GM12878 (cell line): ENCODE measurements around the gene HIC1. TPM values are rescaled to one million over a fixed set of nuclear protein-coding genes. Genes with fewer than 3 reads are reported as not detected.

Source experiments
- BACH1 ChIP-seq: fragments of 450-650 bp; IDR thresholded peaks from 2 replicates; pipeline ENCODE4 v1.6.1; 2017; ENCODE audit warnings: mild to moderate bottlenecking, borderline replicate concordance
- CBFB ChIP-seq: IDR thresholded peaks from 2 replicates; pipeline ENCODE4 v1.6.1; 2016; ENCODE audit warnings: antibody characterized with exemption, low read depth
- E4F1 ChIP-seq: fragments of 450-650 bp; IDR thresholded peaks from 2 replicates; pipeline ENCODE4 v1.6.1; 2018; ENCODE audit warnings: borderline replicate concordance, mild to moderate bottlenecking; ENCODE audit not compliant: partially characterized antibody
- EED ChIP-seq: sonication (generic); IDR thresholded peaks from 2 replicates; pipeline ENCODE4 v1.6.1; 2016; ENCODE audit warnings: antibody characterized with exemption, low read depth
- ETV6 ChIP-seq, 2 experiments: fragments of 450-650 bp in 1 of 2; IDR thresholded peaks in 1 of 2; conservative IDR thresholded peaks in 1 of 2; 2 replicates each; pipeline ENCODE4 v1.6.1; 2014; ENCODE audit warnings: antibody characterized with exemption in 1 of 2, borderline replicate concordance in 1 of 2, low read depth in 1 of 2, mild to moderate bottlenecking in 1 of 2, moderate library complexity in 1 of 2
- HDGF ChIP-seq: fragments of 450-650 bp; IDR thresholded peaks from 2 replicates; pipeline ENCODE4 v1.6.1; 2016; ENCODE audit warnings: antibody characterized with exemption
- KDM1A ChIP-seq: fragments of 200-600 bp; sonication (generic); IDR thresholded peaks from 2 replicates; pipeline ENCODE4 v1.6.1; 2016; ENCODE audit warnings: borderline replicate concordance
- MLLT1 ChIP-seq: fragments of 450-650 bp; IDR thresholded peaks from 2 replicates; pipeline ENCODE4 v1.6.1; 2016; ENCODE audit warnings: mild to moderate bottlenecking
- MXI1 ChIP-seq: fragments of 150-350 bp; IDR thresholded peaks from 2 replicates; pipeline ENCODE4 v1.6.1; 2011; ENCODE audit warnings: low read depth, mild to moderate bottlenecking, inconsistent platforms, low read length, improper control_type of control experiment
- NKRF ChIP-seq: fragments of 450-650 bp; conservative IDR thresholded peaks from 2 replicates; pipeline ENCODE4 v1.6.1; 2017; ENCODE audit warnings: mild to moderate bottlenecking, moderate library complexity
- NR2C1 ChIP-seq: fragments of 450-650 bp; IDR thresholded peaks from 2 replicates; pipeline ENCODE4 v1.6.1; 2017; ENCODE audit warnings: antibody characterized with exemption, mild to moderate bottlenecking, moderate library complexity
- POU2F2 ChIP-seq: IDR thresholded peaks from 3 replicates; pipeline ENCODE4 v1.6.1; 2011; ENCODE audit warnings: low read depth, mild to moderate bottlenecking, low read length, borderline replicate concordance
- RAD51 ChIP-seq: fragments of 450-650 bp; IDR thresholded peaks from 2 replicates; pipeline ENCODE4 v1.6.1; 2016; ENCODE audit warnings: moderate library complexity, mild to moderate bottlenecking, inconsistent platforms
- SIX5 ChIP-seq: IDR thresholded peaks from 2 replicates; pipeline ENCODE4 v1.6.1; 2011; ENCODE audit warnings: mild to moderate bottlenecking, low read depth, low read length, moderate library complexity; ENCODE audit not compliant: severe bottlenecking
- SMAD1 ChIP-seq: fragments of 450-650 bp; IDR thresholded peaks from 2 replicates; pipeline ENCODE4 v1.6.1; 2018; ENCODE audit warnings: mild to moderate bottlenecking, low read depth; ENCODE audit not compliant: partially characterized antibody
- SMAD5 ChIP-seq: IDR thresholded peaks from 2 replicates; pipeline ENCODE4 v1.6.1; 2016; ENCODE audit warnings: antibody characterized with exemption, low read depth
- SRF ChIP-seq, 2 experiments: IDR thresholded peaks; 2 replicates each; pipeline ENCODE4 v1.6.1; 2011; ENCODE audit warnings: low read depth in 2 of 2, low read length in 2 of 2, mild to moderate bottlenecking in 1 of 2, moderate library complexity in 1 of 2
- SUPT20H ChIP-seq: IDR thresholded peaks from 2 replicates; pipeline ENCODE4 v1.6.1; 2011; ENCODE audit warnings: low read depth, mild to moderate bottlenecking, low read length, moderate library complexity, borderline replicate concordance; ENCODE audit not compliant: control insufficient read depth
- TBL1XR1 ChIP-seq: IDR thresholded peaks from 2 replicates; pipeline ENCODE4 v1.6.1; 2012; ENCODE audit warnings: low read depth, low read length, improper control_type of control experiment
- TCF12 ChIP-seq: IDR thresholded peaks from 2 replicates; pipeline ENCODE4 v1.6.1; 2011; ENCODE audit warnings: low read depth, mild to moderate bottlenecking, low read length
- TCF7 ChIP-seq: IDR thresholded peaks from 2 replicates; pipeline ENCODE4 v1.6.1; 2014; ENCODE audit warnings: antibody characterized with exemption, borderline replicate concordance
- USF1 ChIP-seq: IDR thresholded peaks from 2 replicates; pipeline ENCODE4 v1.6.1; 2011; ENCODE audit warnings: borderline replicate concordance, low read depth, mild to moderate bottlenecking, moderate library complexity, mixed read lengths, low read length; ENCODE audit not compliant: insufficient read depth; ENCODE audit errors: extremely low read length
- WRNIP1 ChIP-seq: IDR thresholded peaks from 2 replicates; pipeline ENCODE4 v1.6.1; 2011; ENCODE audit warnings: low read depth, low read length, improper control_type of control experiment, borderline replicate concordance
- polyA plus RNA-seq, 11 experiments: library from polyadenylated mRNA; depleted of rRNA in 4 of 11; unstranded in 6 of 11; stranded (reverse) in 5 of 11; fragments of >200 nt; fragmentation: Nextera tagmentation in 4 of 11; fragmentation: Illumina TruSeq in 1 of 11; extraction: Ambion mirVana in 4 of 11; extraction: Trizol in 1 of 11; gene quantifications; 1 replicate in 1 of 11; 2 replicates in 10 of 11; pipeline versions ENCODE4 v1.2.1 to v1.2.3, GENCODE V29; 2011 to 2016; ENCODE audit warnings: inconsistent platforms in 2 of 11, missing spikeins in 2 of 11, low read depth in 1 of 11
- total RNA-seq, 4 experiments: library from RNA; depleted of rRNA in 3 of 4; stranded (reverse); fragments of >200 nt in 3 of 4; fragmentation: Illumina TruSeq in 1 of 4; extraction: Trizol in 1 of 4; gene quantifications; 2 replicates each; pipeline versions ENCODE4 v1.2.1 to v1.2.3, GENCODE V29; 2013 to 2021

Gene HIC1
- total and polyA plus RNA-seq, 10 of the 15 experiments (the other 5 are each of a cell fraction or from before 2014, with no cell fraction given): 0.11 to 61.1 (median 4.9) TPM

GRCh38 chr17:2041561-2042389 is 13.1 kb upstream of the HIC1 start, which contains the start of gene OVCA2 (continued):
- TF ChIP-seq E4F1: peak; percentile 36
- peak; percentile 70 for TF ChIP-seq HDGF
- peak; percentile 82 for TF ChIP-seq SIX5
- TF ChIP-seq EED: no peak
- TF ChIP-seq ETV6 (conservative IDR thresholded peaks at IDR 0.05 in 1 of 2, IDR thresholded peaks at IDR 0.05 in 1 of 2; ENCODE audit: borderline replicate concordance in 1 of 2, low read depth in 1 of 2): peak in 1 of 2 experiments; percentile 70; a peak in 1 of 4 replicates
- TF ChIP-seq POU2F2: peak; percentile 77; the same call in 2 of the 3 replicates
- no peak for TF ChIP-seq USF1
- TF ChIP-seq KDM1A: no peak
- no peak for TF ChIP-seq MLLT1
- TF ChIP-seq WRNIP1: 0 out of 2 replicates have a peak, but pooled peaks have one; percentile 43
- peak; percentile 68 to 75; a peak in 3 of 4 replicates for TF ChIP-seq SRF (IDR thresholded peaks at IDR 0.05; ENCODE audit: low read depth in 2 of 2, low read length in 2 of 2)
- peak; percentile 92 for TF ChIP-seq NR2C1
- no peak for TF ChIP-seq TBL1XR1
- peak; percentile 63 for TF ChIP-seq BACH1
- peak; percentile 81 for TF ChIP-seq SMAD5
- TF ChIP-seq TCF12: 0 out of 2 replicates have a peak, but pooled peaks have one; percentile 39
- peak; percentile 97 for TF ChIP-seq MXI1
- TF ChIP-seq SUPT20H: no peak
- no peak for TF ChIP-seq TCF7
- TF ChIP-seq NKRF: peak; percentile 36; the same call in 1 of the 2 replicates
- TF ChIP-seq SMAD1: no peak
- 0 out of 2 replicates have a peak, but pooled peaks have one; percentile 36 for TF ChIP-seq CBFB
- no peak for TF ChIP-seq RAD51
